Measurements from ENCODE around the gene RAP1GAP2.
A peak's percentile ranks its signal among the peaks of the same experiment; 100 is the strongest.
"Not testable (repeated sequence)": the region's sequence is repeated elsewhere in the genome, so short reads cannot be mapped to it uniquely, and the experiment has no call there.

Gene RAP1GAP2

GRCh38 chr17:2995886-2996809 is 199.9 kb downstream of the RAP1GAP2 start:
- ChIA-PET CTCF (interaction anchor here (0.6 kb wide), 1 partner anchor 105 kb away, joined by 3 read pairs; no protein-coding TSS in a partner anchor), POLR2A (no interaction called here)
- Histone ChIP-seq H3K36me3 (ENCODE audit: control insufficient read depth in 2 of 2, insufficient read depth in 1 of 2, low read length in 2 of 2) (peaks cover 3 to 63% of the 10 kb centered on the region in 2 experiments; a peak in 2 of 3 replicates), H3K4me3 (ENCODE audit: low read depth, low read length) (no peak overlapping the region), H3K4me1 (ENCODE audit: control insufficient read depth, insufficient read depth, low read length) (no peaks in the 10 kb centered on the region), H3K9me3 (ENCODE audit: control insufficient read depth, insufficient read depth, low read depth, low read length) (no peaks in the 10 kb centered on the region), H3K27ac (ENCODE audit: extremely low read depth, low read depth, low read length) (no peak overlapping the region)
- TF ChIP-seq ZNF18 (tag by site-specific recombination; IDR thresholded peaks at IDR 0.05) = no peak
- peak; percentile 56; the same call in 1 of the 2 replicates for TF ChIP-seq PRDM1 (tag by site-specific recombination; IDR thresholded peaks at IDR 0.05)

- ChIA-PET POLR2A (no interaction called here), CTCF (no interaction called here)
- H3K36me3 ChIP-seq (ENCODE audit: control insufficient read depth in 2 of 2, insufficient read depth in 1 of 2, low read length in 2 of 2) = peaks cover 3 to 58% of the 10 kb centered on the region in 2 experiments; a peak in 2 of 3 replicates
- no peak overlapping the region for H3K27ac ChIP-seq (ENCODE audit: extremely low read depth, low read depth, low read length)
- no peaks in the 10 kb centered on the region for H3K4me1 ChIP-seq (ENCODE audit: control insufficient read depth, insufficient read depth, low read length)
- no peak overlapping the region for H3K4me3 ChIP-seq (ENCODE audit: low read depth, low read length)
- H3K9me3 ChIP-seq (ENCODE audit: control insufficient read depth, insufficient read depth, low read depth, low read length) = no peaks in the 10 kb centered on the region
- TF ChIP-seq ZNF623 (tag by site-specific recombination; IDR thresholded peaks at IDR 0.05) = no peak
- TF ChIP-seq ZNF280C (tag by site-specific recombination; IDR thresholded peaks at IDR 0.05) = no peak
- TF ChIP-seq ZNF670 (tag by site-specific recombination; IDR thresholded peaks at IDR 0.05; ENCODE audit: low read depth) = no peak
- TF ChIP-seq ZNF10 (tag by site-specific recombination; IDR thresholded peaks at IDR 0.05) = no peak
- no peak for TF ChIP-seq ZFHX2 (tag by site-specific recombination; conservative IDR thresholded peaks at IDR 0.05)
- no peak for TF ChIP-seq SP7 (tag by site-specific recombination; IDR thresholded peaks at IDR 0.05)
- no peak for TF ChIP-seq ZNF114 (tag by site-specific recombination; IDR thresholded peaks at IDR 0.05)
- no peak for TF ChIP-seq PRDM6 (tag by site-specific recombination; IDR thresholded peaks at IDR 0.05)
- no peak for TF ChIP-seq WT1 (tag by site-specific recombination; IDR thresholded peaks at IDR 0.05)
- TF ChIP-seq ZNF155 (tag by site-specific recombination; IDR thresholded peaks at IDR 0.05) = no peak
- TF ChIP-seq ZNF398 (tag by site-specific recombination; IDR thresholded peaks at IDR 0.05) = no peak
- TF ChIP-seq RBAK (tag by site-specific recombination; IDR thresholded peaks at IDR 0.05) = no peak
- TF ChIP-seq YY2 (tag by site-specific recombination; IDR thresholded peaks at IDR 0.05) = no peak
- no peak for TF ChIP-seq SP3 (tag by site-specific recombination; IDR thresholded peaks at IDR 0.05)
- TF ChIP-seq ZNF416 (tag by site-specific recombination; IDR thresholded peaks at IDR 0.05) = no peak
Measured at GRCh38 chr17:2996810-2997670, 200.8 kb downstream of the RAP1GAP2 start.

GRCh38 chr17:2998469-2998901 is 202.2 kb downstream of the RAP1GAP2 start:
- CTCF ChIA-PET = interaction anchor here (0.7 kb wide), 1 partner anchor 31 kb away, joined by 3 read pairs; no protein-coding TSS in a partner anchor
- H3K4me3 ChIP-seq (ENCODE audit: low read depth, low read length); H3K27ac ChIP-seq (ENCODE audit: extremely low read depth, low read depth, low read length); H3K9me3 ChIP-seq (ENCODE audit: control insufficient read depth, insufficient read depth, low read depth, low read length); POLR2A ChIA-PET; H3K4me1 ChIP-seq (ENCODE audit: control insufficient read depth, insufficient read depth, low read length): not testable (repeated sequence)
- H3K36me3 ChIP-seq (ENCODE audit: control insufficient read depth in 2 of 2, insufficient read depth in 1 of 2, low read length in 2 of 2) = peaks cover 0 to 55% of the 10 kb centered on the region in 2 experiments; a peak in 2 of 3 replicates
